H9 (cell line): Measurements from ENCODE around the gene SMR3A. TPM values are rescaled to one million over a fixed set of nuclear protein-coding genes. Genes with fewer than 3 reads are reported as not detected.

ENCODE experiments used
- DNase-seq: peaks from one replicate; pipeline ENCODE4 v3.0.0-alpha.2; 2017
- H2AFZ ChIP-seq: one replicate; pipeline ENCODE4 v1.6.1; 2013; ENCODE audit warnings: mild to moderate bottlenecking, low read length, control low read depth, moderate library complexity
- H2AK5ac ChIP-seq: 2 replicates; pipeline ENCODE4 v1.6.1; 2013; ENCODE audit warnings: low read length, control low read depth, mixed read lengths; ENCODE audit not compliant: insufficient read length
- H2BK120ac ChIP-seq: one replicate; pipeline ENCODE4 v1.6.1; 2013; ENCODE audit warnings: low read depth, mild to moderate bottlenecking, low read length, control low read depth, inconsistent platforms; ENCODE audit not compliant: poor library complexity, severe bottlenecking
- H2BK12ac ChIP-seq: 2 replicates; pipeline ENCODE4 v1.6.1; 2013; ENCODE audit warnings: low read length, control low read depth, mixed read lengths, low read depth; ENCODE audit not compliant: insufficient read length
- H2BK15ac ChIP-seq: 2 replicates; pipeline ENCODE4 v1.6.1; 2013; ENCODE audit warnings: low read depth, low read length, control low read depth
- H2BK20ac ChIP-seq: one replicate; pipeline ENCODE4 v1.6.1; 2013; ENCODE audit warnings: low read depth, mild to moderate bottlenecking, low read length, control low read depth, inconsistent platforms; ENCODE audit not compliant: poor library complexity, severe bottlenecking
- H2BK5ac ChIP-seq: 2 replicates; pipeline ENCODE4 v1.6.1; 2013; ENCODE audit warnings: low read length, control low read depth, mixed read lengths; ENCODE audit not compliant: insufficient read length
- H3K14ac ChIP-seq: 2 replicates; pipeline ENCODE4 v1.6.1; 2013; ENCODE audit warnings: low read length, control low read depth; ENCODE audit not compliant: insufficient read depth
- H3K18ac ChIP-seq: 2 replicates; pipeline ENCODE4 v1.6.1; 2013; ENCODE audit warnings: low read depth, mild to moderate bottlenecking, mixed read lengths, low read length, control low read depth; ENCODE audit not compliant: insufficient read length
- H3K23ac ChIP-seq: 2 replicates; pipeline ENCODE4 v1.6.1; 2013; ENCODE audit warnings: low read length, control low read depth, mixed read lengths, low read depth; ENCODE audit not compliant: insufficient read length
- H3K23me2 ChIP-seq: 2 replicates; pipeline ENCODE4 v1.6.1; 2013; ENCODE audit warnings: low read depth, mild to moderate bottlenecking, mixed read lengths, low read length, control low read depth; ENCODE audit not compliant: insufficient read length, poor library complexity, severe bottlenecking
- H3K27ac ChIP-seq: 2 replicates; pipeline ENCODE4 v1.5.1; 2013; ENCODE audit warnings: low read length, control low read depth, mixed read lengths, low read depth; ENCODE audit not compliant: insufficient read length
- H3K27me3 ChIP-seq: 2 replicates; pipeline ENCODE4 v1.6.1; 2013; ENCODE audit warnings: low read length, control low read depth, inconsistent platforms; ENCODE audit not compliant: insufficient read depth
- H3K4ac ChIP-seq: 2 replicates; pipeline ENCODE4 v1.6.1; 2013; ENCODE audit warnings: low read depth, mild to moderate bottlenecking, control low read depth, inconsistent platforms, low read length, moderate library complexity
- H3K4me1 ChIP-seq: 2 replicates; pipeline ENCODE4 v1.6.1; 2013; ENCODE audit warnings: low read length, control low read depth, inconsistent platforms; ENCODE audit not compliant: insufficient read depth
- H3K4me2 ChIP-seq: 2 replicates; pipeline ENCODE4 v1.6.1; 2013; ENCODE audit warnings: low read length, control low read depth, mixed read lengths; ENCODE audit not compliant: insufficient read length, insufficient read depth
- H3K56ac ChIP-seq: 2 replicates; pipeline ENCODE4 v1.6.1; 2013; ENCODE audit warnings: low read depth, mild to moderate bottlenecking, mixed read lengths, low read length, control low read depth; ENCODE audit not compliant: insufficient read length
- H3K79me1 ChIP-seq: 2 replicates; pipeline ENCODE4 v1.6.1; 2013; ENCODE audit warnings: low read depth, mild to moderate bottlenecking, moderate library complexity, low read length, control low read depth, inconsistent platforms; ENCODE audit not compliant: insufficient read depth, poor library complexity, severe bottlenecking
- H3K79me2 ChIP-seq: 2 replicates; pipeline ENCODE4 v1.6.1; 2013; ENCODE audit warnings: low read length, control low read depth, inconsistent platforms; ENCODE audit not compliant: insufficient read depth
- H3K9ac ChIP-seq: 2 replicates; pipeline ENCODE4 v1.6.1; 2013; ENCODE audit warnings: low read length, control low read depth, mixed read lengths; ENCODE audit not compliant: insufficient read length; ENCODE audit errors: extremely low read depth
- H3K9me3 ChIP-seq: one replicate; pipeline ENCODE4 v1.6.1; 2013; ENCODE audit warnings: low read depth, low read length, inconsistent platforms; ENCODE audit not compliant: control insufficient read depth
- H3T11ph ChIP-seq: one replicate; pipeline ENCODE4 v1.6.1; 2013; ENCODE audit warnings: mild to moderate bottlenecking, low read length, control low read depth, inconsistent platforms
- H4K20me1 ChIP-seq: one replicate; pipeline ENCODE4 v1.6.1; 2013; ENCODE audit not compliant: control insufficient read depth, insufficient read length, insufficient read depth
- H4K5ac ChIP-seq: 2 replicates; pipeline ENCODE4 v1.6.1; 2013; ENCODE audit warnings: low read depth, mild to moderate bottlenecking, mixed read lengths, low read length, control low read depth; ENCODE audit not compliant: insufficient read length
- H4K8ac ChIP-seq: replicated peaks from 2 replicates; pipeline ENCODE4 v1.6.1; 2013; ENCODE audit warnings: low read length, control low read depth, mixed read lengths, low read depth; ENCODE audit not compliant: insufficient read length
- H4K91ac ChIP-seq: 2 replicates; pipeline ENCODE4 v1.6.1; 2013; ENCODE audit warnings: low read depth, mild to moderate bottlenecking, moderate library complexity, mixed read lengths, low read length, control low read depth; ENCODE audit not compliant: insufficient read length
- H3K27ac Mint-ChIP-seq, 3 experiments: 2 replicates in 2 of 3; 3 replicates in 1 of 3; pipeline ENCODE4 v1.8.0; 2020 to 2021; ENCODE audit warnings: mixed read lengths in 3 of 3, mild to moderate bottlenecking in 1 of 3, moderate library complexity in 1 of 3
- H3K27me3 Mint-ChIP-seq: 2 replicates; pipeline ENCODE4 v1.8.0; 2021; ENCODE audit warnings: low read depth, mild to moderate bottlenecking, moderate library complexity, mixed read lengths
- H3K36me3 Mint-ChIP-seq, 3 experiments: 2 replicates in 2 of 3; 3 replicates in 1 of 3; pipeline ENCODE4 v1.8.0; 2020 to 2021; ENCODE audit warnings: low read depth in 3 of 3, mixed read lengths in 3 of 3; ENCODE audit not compliant: insufficient read depth in 1 of 3
- H3K4me1 Mint-ChIP-seq, 2 experiments: 2 replicates each; pipeline ENCODE4 v1.8.0; 2020; ENCODE audit warnings: mixed read lengths in 2 of 2
- H3K4me3 Mint-ChIP-seq, 2 experiments: 2 replicates in 1 of 2; 3 replicates in 1 of 2; pipeline ENCODE4 v1.8.0; 2020 to 2021; ENCODE audit warnings: mild to moderate bottlenecking in 2 of 2, mixed read lengths in 2 of 2, moderate library complexity in 1 of 2
- H3K9me3 Mint-ChIP-seq, 2 experiments: 2 replicates in 1 of 2; 3 replicates in 1 of 2; pipeline ENCODE4 v1.8.0; 2020; ENCODE audit warnings: mild to moderate bottlenecking in 2 of 2, mixed read lengths in 2 of 2, moderate library complexity in 1 of 2
- CTCF ChIP-seq: fragments of 200-600 bp; sonication (generic); conservative IDR thresholded peaks from 3 replicates; pipeline ENCODE4 v1.8.0; 2021; ENCODE audit warnings: antibody characterized with exemption, mild to moderate bottlenecking
- WGBS: extraction: QIAGEN DNeasy Blood & Tissue Kit; methylation state at CpG from one replicate; pipeline ENCODE4 v1.1.7; 2013; ENCODE audit warnings: missing lambda C conversion rate, low lambda C conversion rate, mixed read lengths; ENCODE audit not compliant: insufficient read length; ENCODE audit errors: extremely low coverage; 5-methylcytosine and 5-hydroxymethylcytosine counted together
- total RNA-seq: library from RNA; stranded (reverse); gene quantifications from 2 replicates; pipeline ENCODE4 v1.2.1, GENCODE V29; 2021

Gene SMR3A
- total RNA-seq, 1 experiment from 2014 or later, result not detected

GRCh38 chr4:70356185-70356584 lies 4.4 kb upstream of the SMR3A start:
- H3K27me3 Mint-ChIP-seq, result no peaks in the 10 kb centered on the region
- no CpG with 5 or more reads among the region's 1 CpG for WGBS
- Histone ChIP-seq H2BK15ac (no peak overlapping the region), H4K8ac (no peak overlapping the region), H3K27me3 (no peaks in the 10 kb centered on the region), H3T11ph (no peak overlapping the region), H3K23me2 (no peaks in the 10 kb centered on the region), H3K4ac (no peak overlapping the region), H3K79me1 (no peaks in the 10 kb centered on the region), H2AFZ (no peak overlapping the region), H2BK5ac (no peak overlapping the region), H3K9ac (no peak overlapping the region), H4K91ac (no peak overlapping the region), H3K18ac (no peak overlapping the region), H4K20me1 (no peaks in the 10 kb centered on the region), H3K27ac (no peak overlapping the region), H2AK5ac (no peak overlapping the region), H3K23ac (no peak overlapping the region), H2BK120ac (no peak overlapping the region), H3K14ac (no peak overlapping the region), H3K4me1 (no peaks in the 10 kb centered on the region), H3K56ac (no peak overlapping the region), H2BK12ac (no peak overlapping the region), H3K79me2 (no peaks in the 10 kb centered on the region), H3K4me2 (no peak overlapping the region), H4K5ac (no peak overlapping the region), H3K9me3 (no peaks in the 10 kb centered on the region), H2BK20ac (no peak overlapping the region)
- DNase-seq, result no peak
- H3K9me3 Mint-ChIP-seq, result no peaks in the 10 kb centered on the region
- no peak overlapping the region; a peak in 1 of 7 replicates for H3K27ac Mint-ChIP-seq
- H3K36me3 Mint-ChIP-seq, result no peaks in the 10 kb centered on the region
- no peak for TF ChIP-seq CTCF
- H3K4me3 Mint-ChIP-seq, result no peak overlapping the region
- H3K4me1 Mint-ChIP-seq, result peaks cover 3 to 7% of the 10 kb centered on the region in 2 experiments; a peak in 3 of 4 replicates
